ENCODE data around the gene C7orf33.
A peak's percentile ranks its signal among the peaks of the same experiment; 100 is the strongest.
"Not testable (repeated sequence)": the region's sequence is repeated elsewhere in the genome, so short reads cannot be mapped to it uniquely, and the experiment has no call there.

Gene C7orf33

GRCh38 chr7:148590471-148590870 lies at the start of gene C7orf33:
C7orf33 (plus strand) TSS chr7:148590766; CDS start chr7:148590926, 160 bp downstream.
- DNase-seq, result no peak

- DNase-seq, result no peak
These were observed 48.6 kb upstream of the C7orf33 start for GRCh38 chr7:148541891-148542504.

- no peak for DNase-seq
These were observed 47.3 kb upstream of the C7orf33 start for GRCh38 chr7:148543302-148543701.

GRCh38 chr7:148545172-148545571 lies 45.4 kb upstream of the C7orf33 start:
- DNase-seq, result no peak

- DNase-seq, result no peak
These were observed 44.6 kb upstream of the C7orf33 start for GRCh38 chr7:148545932-148546331.

GRCh38 chr7:148546857-148547256 lies 43.7 kb upstream of the C7orf33 start:
- no peak for DNase-seq

GRCh38 chr7:148547951-148548350 lies 42.6 kb upstream of the C7orf33 start:
- DNase-seq, result no peak

GRCh38 chr7:148553979-148554378 lies 36.6 kb upstream of the C7orf33 start:
- no peak for DNase-seq

- peak; percentile 0 for DNase-seq
These were observed 33.7 kb upstream of the C7orf33 start for GRCh38 chr7:148556892-148557291.

- DNase-seq, result no peak
These were observed 31.7 kb upstream of the C7orf33 start for GRCh38 chr7:148558914-148559313.

- DNase-seq, result no peak
These were observed 29.5 kb upstream of the C7orf33 start for GRCh38 chr7:148561099-148561498.

- DNase-seq, result no peak
These were observed 26.8 kb upstream of the C7orf33 start for GRCh38 chr7:148563583-148564274.

GRCh38 chr7:148564275-148564951 lies 26.2 kb upstream of the C7orf33 start:
- not testable (repeated sequence) for DNase-seq

- no peak for DNase-seq
These were observed 23.8 kb upstream of the C7orf33 start for GRCh38 chr7:148566736-148567135.

GRCh38 chr7:148567524-148567923 lies 23.0 kb upstream of the C7orf33 start:
- DNase-seq, result no peak

GRCh38 chr7:148570510-148570909 lies 20.1 kb upstream of the C7orf33 start:
- no peak for DNase-seq

- DNase-seq, result not testable (repeated sequence)
These were observed 19.6 kb upstream of the C7orf33 start for GRCh38 chr7:148570973-148571372.

- DNase-seq, result no peak
These were observed 19.2 kb upstream of the C7orf33 start for GRCh38 chr7:148571381-148571780.

- DNase-seq, result no peak
These were observed 18.5 kb upstream of the C7orf33 start for GRCh38 chr7:148572067-148572522.

GRCh38 chr7:148573581-148573980 lies 17.0 kb upstream of the C7orf33 start:
- DNase-seq, result not testable (repeated sequence)

- peak; percentile 0 for DNase-seq
These were observed 14.7 kb upstream of the C7orf33 start for GRCh38 chr7:148575640-148576411.

- no peak for DNase-seq
These were observed 11.2 kb upstream of the C7orf33 start for GRCh38 chr7:148579366-148579765.

- DNase-seq, result no peak
These were observed 10.1 kb upstream of the C7orf33 start for GRCh38 chr7:148580446-148580845.

Measured in DMS79 (cell line).